OCI-LY1 (cell line): ENCODE results near the gene PDE6G.
A peak's percentile ranks its signal among the peaks of the same experiment; 100 is the strongest.

Source experiments
- H2AFZ ChIP-seq: fragments of 200-600 bp; sonication (generic), shearing (Covaris generic); 2 replicates; pipeline ENCODE4 v1.6.0; 2014; ENCODE audit warnings: antibody characterized with exemption, mild to moderate bottlenecking, low read length
- H3F3A ChIP-seq: fragments of 200-600 bp; sonication (generic), shearing (Covaris generic); 2 replicates; pipeline ENCODE4 v1.6.0; 2014; ENCODE audit warnings: mild to moderate bottlenecking, antibody characterized with exemption, low read length, moderate library complexity; ENCODE audit not compliant: insufficient read depth
- H3K27ac ChIP-seq: fragments of 200-600 bp; sonication (generic); 2 replicates; pipeline ENCODE4 v1.5.1; 2014; ENCODE audit warnings: low read length, mixed run types, mild to moderate bottlenecking, low read depth; ENCODE audit not compliant: poor library complexity, severe bottlenecking
- H3K27me3 ChIP-seq: fragments of 200-600 bp; sonication (generic); 2 replicates; pipeline ENCODE4 v1.6.0; 2014; ENCODE audit warnings: antibody characterized with exemption, mild to moderate bottlenecking, low read length, moderate library complexity; ENCODE audit not compliant: insufficient read depth
- H3K36me3 ChIP-seq: fragments of 200-600 bp; sonication (generic); 2 replicates; pipeline ENCODE4 v1.6.1; 2014; ENCODE audit warnings: mild to moderate bottlenecking, antibody characterized with exemption, low read length, moderate library complexity, mixed read lengths; ENCODE audit not compliant: insufficient read depth
- H3K4me1 ChIP-seq: fragments of 200-600 bp; sonication (generic); 2 replicates; pipeline ENCODE4 v1.5.1; 2014; ENCODE audit warnings: mild to moderate bottlenecking, low read length, moderate library complexity; ENCODE audit not compliant: insufficient read depth, severe bottlenecking
- H3K4me2 ChIP-seq: fragments of 200-600 bp; sonication (generic), shearing (Covaris generic); 2 replicates; pipeline ENCODE4 v1.6.1; 2014; ENCODE audit warnings: low read length
- H3K4me3 ChIP-seq: fragments of 200-600 bp; sonication (generic); 2 replicates; pipeline ENCODE4 v1.5.1; 2014; ENCODE audit warnings: low read length, low read depth, mild to moderate bottlenecking, mixed read lengths; ENCODE audit not compliant: poor library complexity, severe bottlenecking
- H3K79me2 ChIP-seq: fragments of 200-600 bp; shearing (Covaris generic); 2 replicates; pipeline ENCODE4 v1.6.1; 2016; ENCODE audit warnings: mixed run types, low read length, mixed read lengths; ENCODE audit not compliant: insufficient read depth
- H3K9ac ChIP-seq: fragments of 200-600 bp; sonication (generic), shearing (Covaris generic); 2 replicates; pipeline ENCODE4 v1.6.1; 2014; ENCODE audit warnings: mild to moderate bottlenecking, low read length, mixed read lengths
- H3K9me2 ChIP-seq: fragments of 200-600 bp; sonication (generic), shearing (Covaris generic); 2 replicates; pipeline ENCODE4 v1.6.1; 2014; ENCODE audit warnings: low read depth, mild to moderate bottlenecking, low read length, mixed read lengths
- H3K9me3 ChIP-seq: fragments of 200-600 bp; shearing (Covaris generic); 2 replicates; pipeline ENCODE4 v1.6.1; 2014; ENCODE audit warnings: low read length, mixed read lengths
- H4K20me1 ChIP-seq: fragments of 200-600 bp; sonication (generic), shearing (Covaris generic); 2 replicates; pipeline ENCODE4 v1.6.0; 2016; ENCODE audit warnings: mild to moderate bottlenecking, low read length; ENCODE audit not compliant: insufficient read depth
- CTCF ChIP-seq: fragments of 200-600 bp; sonication (generic), shearing (Covaris generic); IDR thresholded peaks from 2 replicates; pipeline ENCODE4 v1.5.1; 2017; ENCODE audit warnings: mild to moderate bottlenecking, antibody characterized with exemption, low read length, moderate library complexity, mixed read lengths
- EZH2 ChIP-seq: fragments of 200-600 bp; sonication (generic), shearing (Covaris generic); IDR thresholded peaks from 2 replicates; pipeline ENCODE4 v1.8.0; 2017; ENCODE audit warnings: borderline replicate concordance, mixed run types, mild to moderate bottlenecking, antibody characterized with exemption, low read length, moderate library complexity, mixed read lengths

The PDE6G gene

GRCh38 chr17:81686614-81687013 lies 30.3 kb upstream of the PDE6G start:
- Histone ChIP-seq H3K9ac (no peak overlapping the region), H4K20me1 (no peaks in the 10 kb centered on the region), H3F3A (no peaks in the 10 kb centered on the region), H3K36me3 (peaks cover 62% of the 10 kb centered on the region), H3K9me2 (no peaks in the 10 kb centered on the region), H2AFZ (no peak overlapping the region), H3K9me3 (no peaks in the 10 kb centered on the region), H3K4me3 (no peak overlapping the region), H3K4me1 (peaks cover 28% of the 10 kb centered on the region), H3K27me3 (no peaks in the 10 kb centered on the region), H3K4me2 (no peak overlapping the region), H3K27ac (no peak overlapping the region), H3K79me2 (peaks cover 15% of the 10 kb centered on the region)
- TF ChIP-seq CTCF = no peak
- TF ChIP-seq EZH2 = no peak

GRCh38 chr17:81685108-81685507 lies 28.8 kb upstream of the PDE6G start:
- Histone ChIP-seq H3K4me3 (peak overlapping the region; percentile 82), H3K27ac (no peak overlapping the region), H2AFZ (no peak overlapping the region), H3K9me2 (no peaks in the 10 kb centered on the region), H3K79me2 (peaks cover 15% of the 10 kb centered on the region), H3K27me3 (no peaks in the 10 kb centered on the region), H3F3A (no peaks in the 10 kb centered on the region), H4K20me1 (no peaks in the 10 kb centered on the region), H3K36me3 (peaks cover 47% of the 10 kb centered on the region), H3K9ac (peak overlapping the region; percentile 80), H3K4me2 (peak overlapping the region; percentile 88), H3K9me3 (no peaks in the 10 kb centered on the region), H3K4me1 (peaks cover 28% of the 10 kb centered on the region)
- TF ChIP-seq EZH2 = no peak
- no peak for TF ChIP-seq CTCF

GRCh38 chr17:81684442-81684911 lies 28.1 kb upstream of the PDE6G start:
- H3K36me3 ChIP-seq = peaks cover 41% of the 10 kb centered on the region
- H3K9me2 ChIP-seq = no peaks in the 10 kb centered on the region
- TF ChIP-seq CTCF (no peak), EZH2 (no peak)
- peak overlapping the region; percentile 3 for H3K27ac ChIP-seq
- H3F3A ChIP-seq = no peaks in the 10 kb centered on the region
- H2AFZ ChIP-seq = no peak overlapping the region
- H3K27me3 ChIP-seq = no peaks in the 10 kb centered on the region
- peaks cover 15% of the 10 kb centered on the region for H3K79me2 ChIP-seq
- H3K4me3 ChIP-seq = peak overlapping the region; percentile 82
- H4K20me1 ChIP-seq = no peaks in the 10 kb centered on the region
- H3K9ac ChIP-seq = peak overlapping the region; percentile 80
- peaks cover 28% of the 10 kb centered on the region for H3K4me1 ChIP-seq
- no peaks in the 10 kb centered on the region for H3K9me3 ChIP-seq
- peak overlapping the region; percentile 88 for H3K4me2 ChIP-seq
